ENCODE measurements around the gene PALLD.

PALLD gene

DNA sequence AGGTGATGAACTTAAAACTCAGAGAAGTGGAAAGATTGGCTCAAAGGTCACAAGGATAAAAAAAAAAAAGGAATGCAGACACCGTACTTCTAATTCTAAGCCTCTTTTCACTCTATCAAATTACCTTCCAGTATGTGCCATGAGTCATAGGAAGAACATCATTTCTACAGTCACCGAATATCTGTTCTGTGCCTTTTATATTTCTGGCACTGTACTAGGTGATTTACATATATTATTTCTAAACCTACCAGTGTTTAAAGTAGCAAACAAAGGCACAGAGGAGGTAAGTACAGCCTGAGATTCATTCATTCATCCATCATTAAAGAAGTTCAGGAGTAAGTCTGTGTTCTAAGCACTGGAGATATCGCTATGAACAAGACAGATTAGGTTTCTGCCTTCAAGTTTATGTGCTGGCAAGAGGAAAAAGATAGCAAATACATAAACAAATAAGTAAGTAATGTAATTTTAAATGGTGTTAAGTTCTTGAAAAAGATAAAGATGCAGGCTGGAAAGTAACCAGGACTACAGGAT is 65.3 kb downstream of the PALLD start:
- no peak for DNase-seq

GRCh38 chr4:168564023-168564422 is 67.2 kb downstream of the PALLD start:
- DNase-seq = no peak

DNA sequence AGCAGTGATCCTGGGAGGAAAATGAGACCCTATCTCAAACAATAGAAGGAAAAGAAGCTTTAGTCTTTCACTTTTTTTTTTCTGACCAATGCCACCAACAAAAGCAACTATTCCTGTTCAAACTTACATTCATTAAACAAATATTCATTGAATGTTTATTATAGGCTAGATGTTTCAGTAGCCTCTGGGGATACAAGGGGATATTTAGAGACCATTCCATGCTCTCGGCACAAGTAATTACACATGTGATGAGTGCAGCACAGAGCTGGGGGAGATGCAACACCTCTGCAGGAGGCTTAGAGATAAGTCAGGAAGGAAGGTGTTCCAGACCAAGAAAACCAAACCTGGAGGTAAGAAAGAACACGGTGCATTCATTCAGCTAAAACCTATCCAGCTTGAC is 68.3 kb downstream of the PALLD start:
- DNase-seq = no peak

DNA sequence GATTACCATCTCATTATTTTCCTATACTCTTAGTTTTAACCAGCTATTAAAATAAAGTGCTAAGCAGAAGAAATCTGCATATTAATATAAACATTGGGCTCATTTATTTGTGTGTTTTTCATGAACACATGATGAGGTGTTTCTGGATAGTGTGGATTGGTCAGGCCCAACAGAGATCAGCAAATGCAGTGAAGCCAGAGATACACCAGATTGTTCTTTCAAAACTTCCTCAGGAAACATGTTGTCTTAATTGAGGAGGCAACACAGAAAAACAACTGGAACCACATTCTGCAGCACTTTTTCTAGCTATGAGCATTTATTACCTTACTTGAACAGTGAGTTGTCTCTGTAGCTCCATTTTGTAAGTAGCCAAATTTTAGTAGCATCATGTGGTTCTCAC is 69.9 kb downstream of the PALLD start:
- DNase-seq = no peak

DNA sequence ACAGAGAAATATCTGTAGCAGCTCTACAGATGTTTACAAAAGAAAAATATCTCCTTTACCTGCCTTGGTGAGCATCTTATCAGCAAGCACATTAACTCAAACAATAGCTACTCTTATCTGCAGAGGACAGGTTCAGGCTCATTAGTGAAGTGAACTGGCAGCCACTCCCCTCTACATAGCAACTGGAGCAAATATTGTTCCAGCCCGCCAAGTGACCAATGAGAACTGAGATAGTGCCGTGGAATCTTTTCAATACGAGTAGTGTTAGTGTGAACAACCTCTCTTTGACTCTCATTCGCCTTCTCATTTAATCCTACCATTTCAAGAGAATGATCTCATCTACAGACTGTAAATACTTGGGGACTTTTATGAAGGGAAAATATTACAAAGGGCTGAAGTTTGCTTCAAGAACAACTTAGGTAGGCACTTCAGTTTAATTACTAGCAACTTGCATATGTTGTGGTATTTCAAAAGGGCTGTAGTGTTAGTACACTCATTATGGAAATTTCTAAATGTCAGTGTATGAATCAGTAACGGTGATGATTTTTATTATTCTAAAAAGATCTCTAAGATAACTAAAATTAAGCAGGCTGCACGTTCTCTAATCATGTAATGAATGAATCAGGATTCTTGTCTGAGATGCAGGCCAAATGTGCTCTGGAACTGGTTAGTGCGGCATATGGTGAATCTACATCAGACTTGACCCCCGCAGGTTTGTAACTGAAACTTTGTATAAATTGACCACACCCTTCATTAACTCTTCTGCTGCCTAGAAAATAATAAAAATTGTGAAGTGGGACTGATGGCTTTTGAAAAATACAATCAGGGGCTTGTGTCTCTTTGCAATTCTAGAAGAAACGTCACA is 72.4 kb downstream of the PALLD start:
- no peak for DNase-seq

GRCh38 chr4:168569931-168570276 is 73.1 kb downstream of the PALLD start:
- no peak for DNase-seq

- DNase-seq = no peak
These were observed 73.6 kb downstream of the PALLD start for GRCh38 chr4:168570466-168570865.

- DNase-seq = no peak
These were observed 75.2 kb downstream of the PALLD start for GRCh38 chr4:168572002-168572401.

DNA sequence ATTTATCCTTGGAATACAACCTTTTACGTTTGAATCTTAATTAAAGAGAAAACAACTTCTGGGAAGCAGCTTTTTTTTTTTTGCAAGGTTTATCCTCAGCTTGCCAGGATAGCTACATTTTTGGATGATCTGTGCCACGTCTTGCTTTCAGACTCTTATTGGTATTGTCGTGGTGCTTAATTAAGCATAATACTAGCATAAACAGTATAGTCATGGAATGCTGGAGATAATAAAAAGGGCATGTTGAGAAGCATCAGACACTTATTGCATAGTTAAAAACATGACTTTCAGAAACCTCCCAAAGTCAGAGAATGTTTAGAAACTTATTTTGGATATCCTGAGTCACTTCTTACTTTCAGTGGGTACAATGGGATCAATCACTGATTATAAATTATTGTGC is 77.0 kb downstream of the PALLD start:
- DNase-seq = no peak

- no peak for DNase-seq
These were observed 77.9 kb downstream of the PALLD start for GRCh38 chr4:168574581-168575295.

DNA sequence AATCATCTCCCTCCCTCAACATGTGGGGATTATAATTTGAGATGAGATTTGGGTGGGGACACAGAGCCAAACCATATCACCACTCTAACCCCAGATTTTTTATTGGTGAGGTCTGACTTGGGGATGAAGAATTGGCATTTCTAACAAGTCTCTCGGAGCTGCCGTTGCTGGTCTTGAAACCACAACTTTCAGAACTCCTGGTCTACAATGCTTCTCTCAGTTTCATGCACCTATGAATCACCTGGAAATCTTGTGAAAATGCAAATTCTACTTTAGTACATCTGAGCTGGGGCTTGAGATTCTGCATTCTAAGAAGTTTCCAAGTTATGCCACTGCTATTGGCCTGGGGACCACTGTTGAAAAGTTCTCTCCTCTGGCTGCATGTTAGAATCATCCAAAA is 78.6 kb downstream of the PALLD start:
- no peak for DNase-seq

DNA sequence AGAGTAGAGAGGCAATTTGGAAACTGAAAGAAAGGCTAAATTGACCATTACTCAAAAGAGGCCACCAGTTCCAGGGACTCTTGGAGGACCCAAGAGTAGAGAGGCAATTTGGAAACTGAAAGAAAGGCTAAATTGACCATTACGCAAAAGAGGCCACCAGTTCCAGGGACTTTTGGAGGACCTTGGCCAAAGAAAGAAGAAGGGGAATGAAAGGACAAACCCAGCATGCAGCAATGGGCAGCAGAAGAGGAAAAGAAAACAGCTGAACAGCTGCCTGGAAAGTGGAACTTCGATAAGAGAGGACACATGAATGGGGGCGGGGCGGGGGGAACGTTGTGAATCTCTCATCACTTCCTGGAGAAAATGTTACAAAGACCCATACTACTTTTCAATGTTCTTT is 80.8 kb downstream of the PALLD start:
- DNase-seq = no peak

GRCh38 chr4:168580228-168580627 is 83.4 kb downstream of the PALLD start:
- DNase-seq = no peak

GRCh38 chr4:168584321-168584771 is 87.5 kb downstream of the PALLD start:
- DNase-seq = no peak

DNA sequence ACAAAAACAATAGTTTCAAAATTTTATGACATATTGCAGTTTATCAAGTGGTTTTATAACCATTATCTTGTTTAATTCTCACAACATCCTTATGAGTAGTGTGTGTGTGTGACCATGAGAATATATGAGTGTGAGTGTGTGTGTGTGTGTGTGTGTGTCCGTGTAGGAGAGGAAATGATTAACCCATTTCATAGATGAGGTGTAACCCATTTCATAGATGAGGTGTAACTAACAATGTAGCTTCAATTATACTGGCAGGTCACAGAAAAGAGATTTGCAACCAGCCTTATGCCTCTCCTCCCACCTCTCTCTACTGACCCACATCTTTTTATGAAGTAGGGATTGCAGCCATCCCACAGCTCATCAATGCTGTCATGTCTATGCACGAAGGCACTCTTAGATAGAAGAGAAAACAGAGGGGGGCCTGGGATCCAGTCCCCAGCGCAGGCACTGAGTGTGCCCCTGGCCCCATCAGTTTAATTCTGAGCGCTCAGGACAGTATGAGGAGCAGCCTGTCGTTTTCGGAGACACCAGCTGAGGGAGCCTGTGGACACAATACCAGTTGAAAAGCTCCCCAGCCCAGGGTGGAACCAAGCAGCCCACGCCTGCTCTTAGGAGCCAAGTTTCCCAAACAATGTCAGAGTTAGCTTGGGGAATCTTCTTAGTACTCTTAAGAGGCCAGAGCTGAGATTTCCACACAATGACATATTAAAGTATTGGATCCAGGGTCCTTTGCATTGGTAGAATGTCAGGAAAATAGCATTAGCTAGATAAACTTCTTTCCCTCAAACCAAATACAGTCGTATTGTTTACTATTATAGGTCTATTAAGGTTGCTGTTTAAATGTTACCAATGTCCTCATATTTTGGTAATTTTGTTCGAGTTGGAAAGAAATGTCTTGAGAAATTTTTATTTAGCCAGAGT is 88.6 kb downstream of the PALLD start:
- DNase-seq = no peak

DNA sequence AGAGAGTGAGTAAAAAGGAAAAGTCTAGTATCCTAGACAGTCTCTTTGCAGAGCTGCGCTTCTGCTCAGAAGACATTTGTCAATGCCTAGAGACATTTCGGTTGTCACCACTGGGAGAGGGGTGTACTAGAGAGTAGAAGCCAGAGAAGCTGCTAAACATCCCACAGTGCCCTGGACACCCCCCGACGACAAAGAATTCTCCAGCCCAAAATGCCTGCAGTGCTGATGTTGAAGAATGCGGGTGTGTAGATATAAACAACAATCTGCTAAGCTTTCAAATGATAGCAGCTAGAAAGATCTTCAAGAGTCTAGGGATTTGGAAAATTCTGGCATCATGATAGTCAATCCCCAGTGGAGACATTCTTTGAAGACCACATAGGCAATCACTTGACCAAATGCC is 90.1 kb downstream of the PALLD start:
- no peak for DNase-seq

DNA sequence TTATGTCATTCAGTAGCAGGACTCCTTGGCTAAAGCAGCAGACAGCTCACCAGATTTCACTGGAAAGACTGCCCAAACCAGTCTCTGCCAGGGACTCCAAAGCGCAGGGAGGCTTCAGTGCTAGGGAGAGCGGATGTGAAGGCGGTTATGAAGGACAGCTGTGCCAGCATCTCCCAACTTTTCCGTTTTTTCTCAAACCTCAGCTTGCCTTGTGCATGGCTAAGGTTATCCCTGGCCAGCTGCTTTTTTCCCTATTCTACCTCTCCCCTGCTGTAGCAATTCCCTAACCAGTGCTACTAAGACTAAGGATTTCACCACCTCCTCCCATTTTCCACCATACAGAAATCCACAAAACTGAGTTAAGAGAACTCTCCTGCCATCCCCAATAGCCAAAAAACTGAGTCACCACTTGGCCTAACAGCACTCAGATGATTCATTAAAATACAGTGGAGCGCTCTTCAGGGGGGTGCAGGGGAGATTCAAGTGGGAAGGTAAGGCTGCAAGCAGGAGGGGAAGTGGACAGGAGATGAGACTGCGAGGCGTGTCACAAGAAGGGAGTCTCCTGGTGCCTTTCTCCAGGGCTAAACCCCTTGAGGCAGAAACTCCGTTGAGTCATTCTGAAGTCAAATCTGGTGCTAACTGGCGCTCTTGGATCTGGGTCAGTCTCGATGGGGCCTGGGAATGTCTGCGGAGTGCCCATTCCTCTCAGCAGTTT is 90.7 kb downstream of the PALLD start:
- DNase-seq = no peak

GRCh38 chr4:168588916-168589531 is 92.2 kb downstream of the PALLD start:
- no peak for DNase-seq

GRCh38 chr4:168592676-168593075 is 95.8 kb downstream of the PALLD start:
- DNase-seq = no peak

GRCh38 chr4:168593399-168593798 is 96.5 kb downstream of the PALLD start:
- no peak for DNase-seq

GRCh38 chr4:168594121-168594520 is 97.3 kb downstream of the PALLD start:
- no peak for DNase-seq

DNA sequence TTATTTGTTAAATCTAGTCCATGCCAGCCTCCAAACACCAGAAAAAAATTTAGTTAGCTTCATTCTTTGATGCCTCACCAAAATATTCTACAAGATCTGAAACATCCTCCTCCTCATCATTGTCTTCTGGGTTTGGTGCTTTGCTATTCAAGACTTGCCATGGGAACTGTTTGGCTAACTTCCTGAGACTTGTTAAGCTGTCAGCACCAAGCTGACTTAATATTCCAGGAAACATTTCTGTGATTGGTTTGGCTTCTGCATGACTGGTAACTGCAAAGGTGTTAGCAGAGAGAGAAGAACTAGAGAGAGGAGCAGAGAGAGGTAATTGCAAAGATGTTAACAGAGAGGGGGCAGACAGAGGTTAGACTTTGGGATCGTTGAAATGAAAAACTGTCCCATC is 101.3 kb downstream of the PALLD start:
- DNase-seq = no peak
